Measurements from ENCODE around the gene PRSS48. TPM values are rescaled to one million over a fixed set of nuclear protein-coding genes. Genes with fewer than 3 reads are reported as not detected.

The PRSS48 gene
- total RNA-seq, 1 experiment from 2014 or later, result not detected

DNA sequence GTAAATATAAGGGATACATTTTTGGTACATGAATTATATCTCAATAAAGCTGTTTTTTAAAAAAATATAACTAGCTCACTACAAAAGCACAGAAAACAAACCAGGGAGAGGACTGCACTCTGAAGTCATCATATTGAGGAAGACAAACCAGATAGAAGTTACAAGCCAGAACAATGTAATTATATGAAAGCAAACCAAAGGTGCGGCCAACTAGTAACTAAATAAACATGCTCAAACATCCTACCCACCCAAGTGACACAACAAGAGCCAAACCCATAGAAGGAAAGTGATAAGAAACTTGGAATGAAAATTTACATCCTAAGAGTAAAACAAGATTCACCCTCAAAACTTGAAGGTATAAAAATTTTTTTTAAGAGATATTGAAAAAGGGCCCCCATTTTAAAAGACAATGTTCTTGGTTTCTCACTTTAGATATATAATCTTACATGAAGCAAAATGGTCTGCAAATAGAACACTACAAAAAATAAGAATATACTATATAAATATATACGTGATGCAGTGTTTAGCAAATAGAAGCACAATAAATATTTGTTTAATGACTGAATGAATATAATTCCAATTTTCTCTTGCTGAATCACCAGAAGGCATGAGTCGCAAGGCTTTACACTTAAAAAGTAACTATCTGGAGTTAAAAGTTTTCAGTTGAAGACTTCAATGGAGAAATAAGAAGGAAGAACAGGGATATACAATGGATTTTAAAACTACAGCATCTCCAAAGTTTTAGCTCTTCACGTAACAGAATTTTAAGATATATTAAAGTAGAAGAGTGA is 52.5 kb downstream of the PRSS48 start:
- in situ Hi-C loops (cut with HindIII; ENCODE audit: low pct_unique_long_range_greater_than_20kb, low sequenced_read_pairs), result no loop called here
- DNase-seq (ENCODE audit: low read depth, low spot score), result no peak

DNA sequence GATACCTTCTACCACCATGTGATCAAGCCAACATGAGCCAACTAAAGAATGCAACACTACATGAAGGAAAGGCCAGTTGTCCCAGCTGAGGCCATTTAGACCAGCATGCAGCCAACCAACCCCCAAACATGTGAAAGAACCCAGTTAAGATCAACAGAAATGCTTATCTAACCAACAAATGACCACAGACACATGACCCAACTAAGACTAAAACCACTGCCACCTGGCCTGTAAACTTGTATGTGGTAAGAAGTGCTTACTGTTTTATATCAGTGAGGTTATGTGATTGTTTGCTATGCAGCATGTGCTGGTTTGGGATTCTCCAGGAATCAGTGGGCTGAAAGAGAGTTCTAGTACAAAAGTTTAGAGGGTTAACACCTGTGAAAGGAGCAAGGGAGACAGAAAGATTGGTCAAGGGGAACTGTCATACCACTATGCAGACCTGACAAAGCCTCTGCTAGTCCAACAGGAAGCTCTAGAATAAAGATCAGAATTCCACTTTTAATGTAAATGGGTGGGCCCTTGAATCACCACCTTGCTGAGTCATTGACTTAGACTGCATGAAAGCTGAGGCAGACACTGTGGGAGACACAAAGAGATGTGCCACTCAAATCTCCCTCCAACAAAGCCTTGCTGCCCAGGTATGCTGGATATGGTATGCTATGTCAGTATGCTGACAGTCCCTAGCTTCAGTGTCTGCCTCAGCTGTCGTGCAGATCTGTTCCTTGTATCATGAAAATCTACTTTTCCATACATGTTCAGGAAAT is 54.5 kb downstream of the PRSS48 start:
- DNase-seq (ENCODE audit: low read depth, low spot score), result no peak
- in situ Hi-C loops (cut with HindIII; ENCODE audit: low pct_unique_long_range_greater_than_20kb, low sequenced_read_pairs), result no loop called here

DNA sequence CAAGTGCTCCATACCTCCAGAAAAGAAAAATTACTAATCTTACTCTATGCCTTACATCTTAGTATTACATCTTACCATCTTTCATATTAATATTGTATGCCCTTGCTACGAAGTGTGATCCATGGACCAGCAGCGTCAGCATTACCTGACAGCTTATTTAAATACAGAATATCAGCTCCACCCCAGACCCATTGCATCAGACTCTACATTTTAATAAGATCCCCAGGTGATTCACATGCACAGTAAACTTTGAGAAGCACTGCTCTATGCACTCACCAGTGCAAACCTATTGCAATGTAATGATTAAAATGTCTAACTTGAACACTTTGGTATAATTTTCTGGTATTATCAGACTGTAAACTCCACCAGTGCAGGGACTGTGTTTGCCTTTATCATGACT is 62.5 kb downstream of the PRSS48 start:
- no peak for DNase-seq (ENCODE audit: low read depth, low spot score)
- in situ Hi-C loops (cut with HindIII; ENCODE audit: low pct_unique_long_range_greater_than_20kb, low sequenced_read_pairs), result no loop called here

DNA sequence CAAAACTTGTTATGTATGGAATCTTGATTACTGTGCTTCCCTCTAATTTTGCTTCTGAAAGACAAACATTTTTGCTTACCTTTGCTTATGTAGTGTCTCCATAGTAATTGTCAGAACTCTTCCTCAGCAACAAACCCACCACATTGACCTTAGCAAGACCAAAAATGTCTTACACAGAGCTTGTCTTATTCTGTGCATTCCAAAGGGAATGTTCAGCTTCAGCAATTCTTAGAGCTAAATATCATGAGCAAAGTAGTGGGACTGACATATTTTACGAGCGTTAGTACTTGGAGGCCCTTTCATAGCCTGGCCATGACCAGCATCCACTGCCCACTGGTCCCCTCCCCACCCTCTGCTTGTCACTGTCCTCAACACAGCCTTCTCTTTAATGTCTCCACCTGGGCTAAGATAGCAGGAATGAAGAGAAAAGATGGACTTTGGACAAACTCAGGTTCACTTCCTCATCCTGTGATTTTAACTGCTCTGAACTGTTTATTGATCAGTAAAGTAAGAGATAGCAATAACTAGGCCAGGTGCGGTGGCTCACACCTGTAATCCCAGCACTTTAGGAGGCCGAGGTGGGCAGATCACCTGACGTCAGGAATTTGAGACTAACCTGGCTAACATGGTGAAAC is 63.9 kb downstream of the PRSS48 start:
- in situ Hi-C loops (cut with HindIII; ENCODE audit: low pct_unique_long_range_greater_than_20kb, low sequenced_read_pairs), result no loop called here
- DNase-seq (ENCODE audit: low read depth, low spot score), result no peak

Small RNA genes lying within 50 kb of the gene (small RNA-seq; reads per million reads assigned to genes)
- gene AC104819.2 (0 reads per million in 2 experiments), gene RNU6-1282P (0 reads per million in 2 experiments)

Other genes with a start within 250 kb of the PRSS48 start
- gene RPS3A, start 177.5 kb upstream of the PRSS48 start, total RNA-seq (2014; rRNA removed; shearing (Covaris generic)), result 3,064 and 3,163 TPM in 2 replicates
- 16.0 and 17.7 TPM in 2 replicates for gene SH3D19, start 48.4 kb downstream of the PRSS48 start, total RNA-seq (2014; rRNA removed; shearing (Covaris generic))
- gene FHIP1A, start 132.0 kb downstream of the PRSS48 start, total RNA-seq (2014; rRNA removed; shearing (Covaris generic)), result 1.8 and 2.7 TPM in 2 replicates